HEK293 (cell line): Measurements from ENCODE around the gene PTPRN2.

ENCODE experiments used
- CTCF ChIA-PET: fragments of 350-600 bp; formaldehyde crosslinking; extraction: SDS; loops from one replicate; lab custom pipeline; 2021; ENCODE audit warnings: antibody characterized with exemption; lab: Yijun Ruan, JAX
- POLR2A ChIA-PET: fragments of 300-600 bp; formaldehyde crosslinking; extraction: SDS; loops from one replicate; lab custom pipeline; 2020; ENCODE audit warnings: antibody characterized with exemption, inconsistent platforms; lab: Yijun Ruan, JAX
- H3K27ac ChIP-seq: fragments of 200-500 bp; sonication (Bioruptor generic); 2 replicates; pipeline ENCODE4 v1.5.1; 2014; ENCODE audit warnings: low read depth, low read length, control low read depth, inconsistent platforms; ENCODE audit errors: extremely low read depth
- H3K36me3 ChIP-seq, 2 experiments: fragments of 200-500 bp in 1 of 2; sonication (Bioruptor generic) in 1 of 2; 1 replicate in 1 of 2; 2 replicates in 1 of 2; pipeline ENCODE4 v1.5.1; 2014 to 2017; ENCODE audit warnings: inconsistent platforms in 2 of 2, low read length in 2 of 2; ENCODE audit not compliant: control insufficient read depth in 2 of 2, insufficient read depth in 1 of 2
- H3K4me1 ChIP-seq: fragments of 200-500 bp; sonication (Bioruptor generic); 2 replicates; pipeline ENCODE4 v1.5.1; 2014; ENCODE audit warnings: mild to moderate bottlenecking, low read length, inconsistent platforms; ENCODE audit not compliant: control insufficient read depth, insufficient read depth
- H3K4me3 ChIP-seq: 2 replicates; pipeline ENCODE4 v1.5.1; 2011; ENCODE audit warnings: low read depth, mild to moderate bottlenecking, control low read depth, low read length, moderate library complexity
- H3K9me3 ChIP-seq: fragments of 200-500 bp; sonication (Bioruptor generic); 2 replicates; pipeline ENCODE4 v1.5.1; 2014; ENCODE audit warnings: low read depth, low read length, inconsistent platforms; ENCODE audit not compliant: control insufficient read depth, insufficient read depth
- HOXC10 ChIP-seq: sonication (generic); formaldehyde crosslinking; IDR thresholded peaks from 2 replicates; pipeline ENCODE4 v1.8.1; 2023; ENCODE audit warnings: mild to moderate bottlenecking, missing genetic modification reagents
- IKZF3 ChIP-seq: fragments of 450-650 bp; IDR thresholded peaks from 2 replicates; pipeline ENCODE4 v1.5.0; 2018; ENCODE audit warnings: missing biosample characterization, mild to moderate bottlenecking, missing genetic modification characterization, moderate library complexity
- KLF7 ChIP-seq: fragments of 450-650 bp; formaldehyde crosslinking; IDR thresholded peaks from 2 replicates; pipeline ENCODE4 v1.5.1; 2016; ENCODE audit warnings: missing biosample characterization, missing genetic modification characterization, borderline replicate concordance
- SETDB1 ChIP-seq: IDR thresholded peaks from one replicate; pipeline ENCODE4 v1.6.1; 2017; ENCODE audit warnings: mild to moderate bottlenecking, low read length, moderate library complexity, mixed read lengths; ENCODE audit not compliant: insufficient read length
- SP7 ChIP-seq: fragments of 450-650 bp; formaldehyde crosslinking; IDR thresholded peaks from 2 replicates; pipeline ENCODE4 v1.5.1; 2016; ENCODE audit warnings: missing biosample characterization, missing genetic modification characterization
- ZBTB48 ChIP-seq: fragments of 450-650 bp; formaldehyde crosslinking; IDR thresholded peaks from 2 replicates; pipeline ENCODE4 v1.5.1; 2016; ENCODE audit warnings: missing biosample characterization, missing genetic modification characterization
- ZNF132 ChIP-seq: fragments of 450-650 bp; formaldehyde crosslinking; IDR thresholded peaks from 2 replicates; pipeline ENCODE4 v1.5.1; 2017; ENCODE audit warnings: missing biosample characterization, missing genetic modification characterization, borderline replicate concordance
- ZNF146 ChIP-seq: fragments of 450-650 bp; formaldehyde crosslinking; IDR thresholded peaks from 2 replicates; pipeline ENCODE4 v1.5.1; 2016; ENCODE audit warnings: missing biosample characterization, missing genetic modification characterization
- ZNF19 ChIP-seq: fragments of 450-650 bp; formaldehyde crosslinking; IDR thresholded peaks from 2 replicates; pipeline ENCODE4; 2016; ENCODE audit warnings: missing biosample characterization, missing genetic modification characterization, low read depth
- ZNF394 ChIP-seq: fragments of 450-650 bp; formaldehyde crosslinking; IDR thresholded peaks from 2 replicates; pipeline ENCODE4 v1.5.1; 2016; ENCODE audit warnings: missing biosample characterization, missing genetic modification characterization, mild to moderate bottlenecking, moderate library complexity, borderline replicate concordance
- ZNF416 ChIP-seq: fragments of 450-650 bp; formaldehyde crosslinking; IDR thresholded peaks from 2 replicates; pipeline ENCODE4 v1.5.1; 2016; ENCODE audit warnings: missing biosample characterization, missing genetic modification characterization
- ZNF776 ChIP-seq: fragments of 450-650 bp; formaldehyde crosslinking; IDR thresholded peaks from 2 replicates; pipeline ENCODE4 v1.5.0; 2017; ENCODE audit warnings: missing biosample characterization, missing genetic modification characterization, borderline replicate concordance
- ZSCAN23 ChIP-seq: fragments of 450-650 bp; formaldehyde crosslinking; IDR thresholded peaks from 2 replicates; pipeline ENCODE4 v1.5.1; 2016; ENCODE audit warnings: missing biosample characterization, missing genetic modification characterization
- TF ChIP-seq, protein P1 (sequence below): fragments of 450-650 bp; formaldehyde crosslinking; IDR thresholded peaks from 2 replicates; pipeline ENCODE4 v1.5.1; 2016; ENCODE audit warnings: missing biosample characterization, missing genetic modification characterization
- TF ChIP-seq, protein P2 (sequence below): fragments of 450-650 bp; formaldehyde crosslinking; IDR thresholded peaks from 2 replicates; pipeline ENCODE4 v1.5.1; 2016; ENCODE audit warnings: missing biosample characterization, missing genetic modification characterization
- TF ChIP-seq, protein P3 (sequence below): fragments of 450-650 bp; formaldehyde crosslinking; IDR thresholded peaks from 2 replicates; pipeline ENCODE4 v1.5.1; 2017; ENCODE audit warnings: missing biosample characterization, missing genetic modification characterization
- TF ChIP-seq, protein P4 (sequence below): fragments of 450-650 bp; formaldehyde crosslinking; conservative IDR thresholded peaks from 2 replicates; pipeline ENCODE4 v1.5.1; 2016; ENCODE audit warnings: low read depth, missing biosample characterization, missing genetic modification characterization

PTPRN2 gene

DNA sequence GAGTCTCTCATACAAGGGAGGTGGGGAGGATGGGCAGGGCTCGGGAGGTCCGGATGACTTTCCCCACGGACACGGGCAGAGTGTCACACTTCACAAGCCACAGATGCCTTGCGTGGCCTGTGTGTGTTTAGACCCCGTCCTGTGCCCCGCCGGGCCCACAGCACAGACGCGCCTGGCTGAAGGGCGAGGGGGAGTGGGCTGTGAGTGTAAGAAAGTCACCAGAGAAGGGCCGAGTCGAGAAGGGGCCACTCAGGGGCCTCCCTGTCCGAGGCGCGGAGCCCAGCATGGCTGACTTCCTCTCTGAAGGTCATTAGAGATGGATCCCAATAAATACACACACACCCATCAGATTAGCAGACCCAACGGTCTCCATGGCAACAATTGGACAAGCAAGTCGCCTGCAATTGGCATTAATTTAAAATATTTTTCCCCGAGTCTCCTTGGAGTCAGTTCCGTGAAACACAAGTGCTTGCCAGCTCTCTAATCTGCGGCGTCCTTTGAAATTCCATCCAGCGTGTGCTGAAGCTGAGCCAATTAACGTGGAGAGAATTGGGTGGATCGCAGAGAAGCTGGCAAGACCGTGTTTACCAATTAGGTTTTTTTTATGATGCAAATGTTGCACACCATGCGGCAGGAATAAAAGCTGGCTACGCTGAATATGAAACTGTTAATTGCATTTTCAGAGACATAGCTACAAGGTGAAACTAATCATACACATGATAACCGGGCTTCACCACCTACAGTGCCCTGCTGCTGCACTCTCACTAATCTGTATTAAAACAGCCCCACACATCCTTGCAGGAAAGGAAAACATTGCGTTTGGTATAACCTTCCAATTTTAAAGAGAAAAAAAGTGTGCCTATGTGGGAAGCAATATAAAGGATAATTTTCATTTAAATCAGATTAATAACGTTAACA lies 571.2 kb downstream of the PTPRN2 start:
- Histone ChIP-seq H3K4me3 (no peak overlapping the region), H3K4me1 (no peaks in the 10 kb centered on the region), H3K36me3 (no peaks in the 10 kb centered on the region), H3K27ac (no peak overlapping the region), H3K9me3 (no peaks in the 10 kb centered on the region)
- POLR2A ChIA-PET: no interaction called here
- CTCF ChIA-PET: no interaction called here
- TF ChIP-seq ZNF416 (no peak), KLF7 (tag by site-specific recombination) (no peak), ZBTB48 (tag by site-specific recombination) (no peak), ZNF776 (tag by site-specific recombination) (no peak), SETDB1 (no peak), ZSCAN23 (tag by site-specific recombination) (no peak), IKZF3 (tag by site-specific recombination) (no peak), ZNF146 (tag by site-specific recombination) (no peak), SP7 (tag by site-specific recombination) (no peak), ZNF132 (tag by site-specific recombination) (no peak), ZNF19 (tag by site-specific recombination) (no peak), HOXC10 (no peak), ZNF394 (tag by site-specific recombination) (no peak)
- TF ChIP-seq, protein P1, sequence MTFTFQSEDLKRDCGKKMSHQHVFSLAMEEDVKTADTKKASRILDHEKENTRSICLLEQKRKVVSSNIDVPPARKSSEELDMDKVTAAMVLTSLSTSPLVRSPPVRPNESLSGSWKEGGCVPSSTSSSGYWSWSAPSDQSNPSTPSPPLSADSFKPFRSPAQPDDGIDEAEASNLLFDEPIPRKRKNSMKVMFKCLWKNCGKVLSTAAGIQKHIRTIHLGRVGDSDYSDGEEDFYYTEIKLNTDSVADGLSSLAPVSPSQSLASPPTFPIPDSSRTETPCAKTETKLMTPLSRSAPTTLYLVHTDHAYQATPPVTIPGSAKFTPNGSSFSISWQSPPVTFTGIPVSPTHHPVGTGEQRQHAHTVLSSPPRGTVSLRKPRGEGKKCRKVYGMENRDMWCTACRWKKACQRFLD (tag by site-specific recombination): no peak
- TF ChIP-seq, protein P2, sequence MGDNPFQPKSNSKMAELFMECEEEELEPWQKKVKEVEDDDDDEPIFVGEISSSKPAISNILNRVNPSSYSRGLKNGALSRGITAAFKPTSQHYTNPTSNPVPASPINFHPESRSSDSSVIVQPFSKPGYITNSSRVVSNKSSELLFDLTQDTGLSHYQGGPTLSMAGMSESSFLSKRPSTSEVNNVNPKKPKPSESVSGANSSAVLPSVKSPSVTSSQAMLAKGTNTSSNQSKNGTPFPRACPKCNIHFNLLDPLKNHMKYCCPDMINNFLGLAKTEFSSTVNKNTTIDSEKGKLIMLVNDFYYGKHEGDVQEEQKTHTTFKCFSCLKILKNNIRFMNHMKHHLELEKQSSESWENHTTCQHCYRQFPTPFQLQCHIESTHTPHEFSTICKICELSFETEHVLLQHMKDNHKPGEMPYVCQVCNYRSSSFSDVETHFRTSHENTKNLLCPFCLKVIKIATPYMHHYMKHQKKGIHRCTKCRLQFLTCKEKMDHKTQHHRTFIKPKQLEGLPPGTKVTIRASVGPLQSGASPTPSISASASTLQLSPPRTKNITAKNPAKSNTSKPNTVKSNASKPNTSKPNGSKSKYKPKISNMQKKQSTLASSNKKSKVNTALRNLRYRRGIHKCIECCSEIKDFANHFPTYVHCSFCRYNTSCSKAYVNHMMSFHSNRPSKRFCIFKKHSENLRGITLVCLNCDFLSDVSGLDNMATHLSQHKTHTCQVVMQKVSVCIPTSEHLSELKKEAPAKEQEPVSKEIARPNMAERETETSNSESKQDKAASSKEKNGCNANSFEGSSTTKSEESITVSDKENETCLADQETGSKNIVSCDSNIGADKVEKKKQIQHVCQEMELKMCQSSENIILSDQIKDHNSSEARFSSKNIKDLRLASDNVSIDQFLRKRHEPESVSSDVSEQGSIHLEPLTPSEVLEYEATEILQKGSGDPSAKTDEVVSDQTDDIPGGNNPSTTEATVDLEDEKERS (tag by site-specific recombination): no peak
- TF ChIP-seq, protein P3, sequence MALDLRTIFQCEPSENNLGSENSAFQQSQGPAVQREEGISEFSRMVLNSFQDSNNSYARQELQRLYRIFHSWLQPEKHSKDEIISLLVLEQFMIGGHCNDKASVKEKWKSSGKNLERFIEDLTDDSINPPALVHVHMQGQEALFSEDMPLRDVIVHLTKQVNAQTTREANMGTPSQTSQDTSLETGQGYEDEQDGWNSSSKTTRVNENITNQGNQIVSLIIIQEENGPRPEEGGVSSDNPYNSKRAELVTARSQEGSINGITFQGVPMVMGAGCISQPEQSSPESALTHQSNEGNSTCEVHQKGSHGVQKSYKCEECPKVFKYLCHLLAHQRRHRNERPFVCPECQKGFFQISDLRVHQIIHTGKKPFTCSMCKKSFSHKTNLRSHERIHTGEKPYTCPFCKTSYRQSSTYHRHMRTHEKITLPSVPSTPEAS (tag by site-specific recombination): no peak
- TF ChIP-seq, protein P4, sequence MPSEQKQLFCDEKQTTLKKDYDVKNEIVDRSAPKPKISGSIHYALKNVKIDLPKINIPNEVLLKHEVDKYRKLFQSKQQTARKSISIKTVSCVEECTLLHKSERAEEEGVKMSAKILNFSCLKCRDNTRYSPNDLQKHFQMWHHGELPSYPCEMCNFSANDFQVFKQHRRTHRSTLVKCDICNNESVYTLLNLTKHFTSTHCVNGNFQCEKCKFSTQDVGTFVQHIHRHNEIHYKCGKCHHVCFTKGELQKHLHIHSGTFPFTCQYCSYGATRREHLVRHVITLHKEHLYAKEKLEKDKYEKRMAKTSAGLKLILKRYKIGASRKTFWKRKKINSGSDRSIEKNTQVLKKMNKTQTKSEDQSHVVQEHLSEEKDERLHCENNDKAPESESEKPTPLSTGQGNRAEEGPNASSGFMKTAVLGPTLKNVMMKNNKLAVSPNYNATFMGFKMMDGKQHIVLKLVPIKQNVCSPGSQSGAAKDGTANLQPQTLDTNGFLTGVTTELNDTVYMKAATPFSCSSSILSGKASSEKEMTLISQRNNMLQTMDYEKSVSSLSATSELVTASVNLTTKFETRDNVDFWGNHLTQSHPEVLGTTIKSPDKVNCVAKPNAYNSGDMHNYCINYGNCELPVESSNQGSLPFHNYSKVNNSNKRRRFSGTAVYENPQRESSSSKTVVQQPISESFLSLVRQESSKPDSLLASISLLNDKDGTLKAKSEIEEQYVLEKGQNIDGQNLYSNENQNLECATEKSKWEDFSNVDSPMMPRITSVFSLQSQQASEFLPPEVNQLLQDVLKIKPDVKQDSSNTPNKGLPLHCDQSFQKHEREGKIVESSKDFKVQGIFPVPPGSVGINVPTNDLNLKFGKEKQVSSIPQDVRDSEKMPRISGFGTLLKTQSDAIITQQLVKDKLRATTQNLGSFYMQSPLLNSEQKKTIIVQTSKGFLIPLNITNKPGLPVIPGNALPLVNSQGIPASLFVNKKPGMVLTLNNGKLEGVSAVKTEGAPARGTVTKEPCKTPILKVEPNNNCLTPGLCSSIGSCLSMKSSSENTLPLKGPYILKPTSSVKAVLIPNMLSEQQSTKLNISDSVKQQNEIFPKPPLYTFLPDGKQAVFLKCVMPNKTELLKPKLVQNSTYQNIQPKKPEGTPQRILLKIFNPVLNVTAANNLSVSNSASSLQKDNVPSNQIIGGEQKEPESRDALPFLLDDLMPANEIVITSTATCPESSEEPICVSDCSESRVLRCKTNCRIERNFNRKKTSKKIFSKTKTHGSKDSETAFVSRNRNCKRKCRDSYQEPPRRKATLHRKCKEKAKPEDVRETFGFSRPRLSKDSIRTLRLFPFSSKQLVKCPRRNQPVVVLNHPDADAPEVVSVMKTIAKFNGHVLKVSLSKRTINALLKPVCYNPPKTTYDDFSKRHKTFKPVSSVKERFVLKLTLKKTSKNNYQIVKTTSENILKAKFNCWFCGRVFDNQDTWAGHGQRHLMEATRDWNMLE (tag by site-specific recombination): no peak
